GM12878 (cell line): ENCODE results near the gene ABCA2. TPM values are rescaled to one million over a fixed set of nuclear protein-coding genes. Genes with fewer than 3 reads are reported as not detected.

Experiments
- ATF3 ChIP-seq: IDR thresholded peaks from 2 replicates; pipeline ENCODE4 v1.6.1; 2011; ENCODE audit warnings: low read depth, mild to moderate bottlenecking, low read length, moderate library complexity, borderline replicate concordance; ENCODE audit errors: extremely low read depth
- CBX3 ChIP-seq: fragments of 200-600 bp; sonication (generic); IDR thresholded peaks from 2 replicates; pipeline ENCODE4 v1.6.1; 2016; ENCODE audit warnings: low read depth, borderline replicate concordance
- E2F8 ChIP-seq: fragments of 450-650 bp; IDR thresholded peaks from 2 replicates; pipeline ENCODE4 v1.6.1; 2018; ENCODE audit warnings: mild to moderate bottlenecking, low read depth, moderate library complexity; ENCODE audit not compliant: partially characterized antibody
- FOXK2 ChIP-seq: fragments of 450-650 bp; IDR thresholded peaks from 2 replicates; pipeline ENCODE4 v1.6.1; 2017; ENCODE audit warnings: mild to moderate bottlenecking, moderate library complexity
- HDAC2 ChIP-seq: fragments of 200-600 bp; sonication (generic); IDR thresholded peaks from 2 replicates; pipeline ENCODE4 v1.6.1; 2017
- NFXL1 ChIP-seq: fragments of 450-650 bp; IDR thresholded peaks from 2 replicates; pipeline ENCODE4 v1.6.1; 2017; ENCODE audit warnings: antibody characterized with exemption, mild to moderate bottlenecking, borderline replicate concordance
- PKNOX1 ChIP-seq: fragments of 450-650 bp; IDR thresholded peaks from 2 replicates; pipeline ENCODE4 v1.6.1; 2016; ENCODE audit warnings: mild to moderate bottlenecking
- PML ChIP-seq: IDR thresholded peaks from 2 replicates; pipeline ENCODE4 v1.6.1; 2012; ENCODE audit warnings: low read length, inconsistent platforms
- POLR2AphosphoS5 ChIP-seq: IDR thresholded peaks from 2 replicates; pipeline ENCODE4 v1.6.1; 2011; ENCODE audit warnings: mild to moderate bottlenecking, low read length, inconsistent platforms
- polyA plus RNA-seq, 11 experiments: library from polyadenylated mRNA; depleted of rRNA in 4 of 11; unstranded in 6 of 11; stranded (reverse) in 5 of 11; fragments of >200 nt; fragmentation: Nextera tagmentation in 4 of 11; fragmentation: Illumina TruSeq in 1 of 11; extraction: Ambion mirVana in 4 of 11; extraction: Trizol in 1 of 11; gene quantifications; 1 replicate in 1 of 11; 2 replicates in 10 of 11; pipeline versions ENCODE4 v1.2.1 to v1.2.3, GENCODE V29; 2011 to 2016; ENCODE audit warnings: inconsistent platforms in 2 of 11, missing spikeins in 2 of 11, low read depth in 1 of 11
- total RNA-seq, 4 experiments: library from RNA; depleted of rRNA in 3 of 4; stranded (reverse); fragments of >200 nt in 3 of 4; fragmentation: Illumina TruSeq in 1 of 4; extraction: Trizol in 1 of 4; gene quantifications; 2 replicates each; pipeline versions ENCODE4 v1.2.1 to v1.2.3, GENCODE V29; 2013 to 2021

ABCA2 gene
- total and polyA plus RNA-seq, 10 of the 15 experiments (the other 5 are each of a cell fraction or from before 2014, with no cell fraction given), result 0.13 to 2.6 (median 0.71) TPM; not detected in 2

GRCh38 chr9:136963341-136963740 lies 64.7 kb downstream of the ABCA2 start (continued):
- TF ChIP-seq ATF3 (no peak), FOXK2 (no peak), E2F8 (no peak), PML (no peak), CBX3 (no peak), POLR2AphosphoS5 (no peak), NFXL1 (no peak), HDAC2 (no peak), PKNOX1 (no peak)
